Amniotic stem cell (primary cell): ENCODE data around the gene CPEB4.
A peak's percentile ranks its signal among the peaks of the same experiment; 100 is the strongest.

ENCODE experiments used
- DNase-seq: peaks from one replicate; lab custom pipeline; 2025; lab: John Stamatoyannopoulos, UW

Gene CPEB4

DNA sequence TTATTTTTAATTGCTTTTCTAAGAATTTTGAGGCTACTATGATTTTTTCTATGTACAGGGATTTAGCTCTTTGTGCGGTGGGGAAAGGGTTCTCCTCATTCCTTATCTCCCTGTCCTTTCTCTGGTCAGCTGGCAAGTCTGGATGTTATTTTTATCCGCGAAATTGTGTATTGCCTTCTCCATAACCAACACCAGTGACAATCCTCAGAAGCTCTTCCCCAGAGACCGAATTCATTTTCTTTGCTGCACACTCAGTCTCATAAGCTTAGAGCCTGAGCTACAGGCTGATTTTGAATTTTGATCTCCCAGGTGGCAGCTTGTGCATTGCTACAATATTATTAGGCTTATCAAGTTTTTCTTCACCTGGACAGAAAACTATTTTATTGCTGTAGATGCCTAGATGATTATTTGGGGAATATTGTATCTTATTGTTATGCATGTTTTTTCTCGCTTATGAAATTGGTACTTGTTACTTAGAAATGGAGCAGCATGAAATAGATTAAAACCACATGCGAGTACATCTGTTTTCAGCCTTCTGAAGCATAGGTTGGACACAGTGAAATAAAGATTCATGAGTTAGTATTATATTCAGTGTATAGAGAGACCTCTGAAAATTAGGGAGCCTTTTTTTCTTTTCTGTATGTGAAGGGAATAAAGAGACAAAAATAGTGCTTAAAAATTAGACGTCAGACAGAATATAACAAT is 27.3 kb downstream of the CPEB4 start:
- DNase-seq = no peak

GRCh38 chr5:173916233-173916632 is 28.1 kb downstream of the CPEB4 start:
- DNase-seq = no peak

GRCh38 chr5:173917788-173918786 is 29.9 kb downstream of the CPEB4 start:
- DNase-seq = peak; percentile 62

- DNase-seq = no peak
Observed at GRCh38 chr5:173919443-173919842, 31.3 kb downstream of the CPEB4 start.

DNA sequence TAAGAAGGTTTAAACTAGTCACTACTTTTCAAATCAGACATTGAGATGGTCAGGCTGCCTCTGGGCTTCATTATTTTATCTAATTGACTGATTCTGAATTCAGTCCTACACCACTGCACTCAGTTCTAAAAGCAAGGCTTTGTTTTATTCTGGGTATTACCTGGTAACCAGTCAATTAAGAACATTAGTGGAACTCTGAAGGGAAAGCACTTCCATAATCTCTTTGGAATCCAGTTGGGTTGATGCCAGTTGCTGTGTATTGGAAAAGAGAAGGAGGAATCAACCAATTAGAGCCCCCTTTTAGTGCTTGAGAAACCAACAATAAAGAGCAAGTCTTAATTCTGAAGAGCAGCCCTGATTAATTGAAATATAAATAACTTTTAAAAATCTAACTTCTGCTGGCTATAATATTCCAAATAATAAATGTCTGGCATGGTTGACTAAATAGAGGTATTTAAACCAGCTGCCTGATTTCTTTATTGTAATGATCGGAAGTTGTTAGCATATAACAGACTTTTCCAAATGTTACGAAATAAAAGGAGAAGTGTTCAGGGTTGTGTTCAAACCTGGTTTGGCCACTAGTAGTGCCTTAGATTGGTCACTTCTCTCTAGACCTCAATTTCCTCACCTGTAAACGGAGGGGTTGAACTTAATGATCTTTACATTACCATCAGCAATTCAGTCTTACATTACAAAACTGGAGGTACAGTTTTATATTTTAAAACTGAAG is 32.0 kb downstream of the CPEB4 start:
- DNase-seq = no peak

DNA sequence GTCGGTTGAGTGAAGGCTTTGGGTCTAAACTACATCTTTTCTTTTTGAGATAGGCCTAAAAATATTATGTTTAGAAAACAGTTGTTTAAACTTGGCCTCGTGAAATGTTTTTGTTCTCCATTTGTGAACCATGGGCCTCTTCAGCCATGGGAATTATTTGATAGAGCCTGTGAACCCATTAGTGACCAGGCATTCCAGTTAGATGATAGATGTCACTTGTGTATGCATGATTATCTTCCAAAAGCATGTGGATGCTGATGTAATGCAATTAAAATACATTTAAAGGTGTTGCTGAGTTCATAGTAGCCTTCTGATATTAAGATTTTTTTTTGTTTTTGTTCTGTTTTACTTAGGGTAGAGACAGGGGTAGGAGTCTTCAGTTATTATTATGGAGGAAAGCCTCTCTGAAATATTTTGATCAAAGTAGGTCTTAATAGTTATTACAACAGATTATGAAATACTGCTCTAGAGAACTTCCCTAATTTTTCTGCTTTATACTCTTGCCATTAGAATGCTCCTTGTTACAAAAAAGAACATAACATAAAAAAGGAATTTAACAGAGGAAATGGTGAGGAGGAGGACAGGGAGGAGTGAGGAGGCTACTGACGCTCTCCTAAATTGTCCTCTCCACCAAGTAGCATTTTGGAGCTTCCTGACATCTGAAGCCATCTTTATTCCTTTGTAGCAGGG is 32.9 kb downstream of the CPEB4 start:
- no peak for DNase-seq

DNA sequence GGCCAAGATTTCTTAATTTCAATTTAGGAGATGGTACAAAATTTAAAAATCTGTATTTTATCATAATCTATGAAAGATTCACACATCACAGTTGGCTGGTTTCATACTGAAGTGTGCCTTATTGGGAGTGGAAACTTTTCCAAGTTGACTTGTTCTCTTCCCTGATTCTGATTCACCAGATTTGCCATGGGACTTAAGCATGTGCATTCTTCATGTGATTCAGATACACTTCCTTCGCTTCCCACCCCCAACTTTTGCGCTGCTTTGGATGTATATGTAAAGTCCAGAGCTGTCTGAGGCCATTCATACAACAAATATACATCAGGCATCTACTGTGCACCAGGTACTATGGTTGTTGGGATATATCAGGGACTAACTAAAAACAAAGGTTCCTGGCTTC is 34.4 kb downstream of the CPEB4 start:
- no peak for DNase-seq

DNA sequence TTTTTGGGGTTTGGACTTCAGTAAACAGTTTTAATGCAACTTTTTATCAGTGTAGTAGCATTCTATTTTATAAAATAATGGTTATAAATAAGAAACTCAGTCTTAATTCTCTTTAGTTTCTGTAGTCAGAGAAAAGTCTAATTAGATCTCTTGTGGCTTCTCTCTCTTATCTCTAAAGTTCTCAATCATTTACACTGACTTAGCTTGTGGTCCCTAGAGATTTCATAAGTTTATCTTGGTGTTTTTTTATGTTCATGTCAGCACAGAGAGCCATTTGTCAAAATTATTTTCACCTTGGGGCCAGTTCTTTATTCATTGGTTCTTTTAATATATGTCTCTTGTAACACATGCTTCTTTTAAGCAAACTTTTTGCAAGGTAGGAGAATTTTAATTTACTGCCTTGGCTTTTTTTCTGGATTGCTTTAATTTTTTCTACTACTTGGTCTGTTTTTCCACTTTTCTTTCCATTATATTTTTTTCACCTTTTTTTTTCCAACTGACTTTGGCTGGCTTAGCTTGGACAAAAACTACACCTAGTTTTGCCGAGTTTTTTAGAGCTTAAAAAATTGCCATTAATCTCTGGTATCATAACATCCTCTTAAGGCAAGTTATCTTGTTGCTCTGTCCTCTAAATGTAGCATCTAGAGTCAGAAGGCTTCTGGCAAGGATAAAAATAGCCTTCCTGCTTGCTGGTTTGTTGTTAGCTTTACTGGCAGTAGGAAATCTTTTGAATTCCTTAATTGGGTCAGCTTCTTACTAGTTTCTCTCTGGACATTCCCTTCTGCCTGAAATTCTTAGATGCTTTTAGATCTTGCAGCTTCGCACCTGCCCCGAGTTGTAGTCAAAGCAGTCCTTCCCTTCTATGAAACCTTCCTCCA is 35.3 kb downstream of the CPEB4 start:
- no peak for DNase-seq

DNA sequence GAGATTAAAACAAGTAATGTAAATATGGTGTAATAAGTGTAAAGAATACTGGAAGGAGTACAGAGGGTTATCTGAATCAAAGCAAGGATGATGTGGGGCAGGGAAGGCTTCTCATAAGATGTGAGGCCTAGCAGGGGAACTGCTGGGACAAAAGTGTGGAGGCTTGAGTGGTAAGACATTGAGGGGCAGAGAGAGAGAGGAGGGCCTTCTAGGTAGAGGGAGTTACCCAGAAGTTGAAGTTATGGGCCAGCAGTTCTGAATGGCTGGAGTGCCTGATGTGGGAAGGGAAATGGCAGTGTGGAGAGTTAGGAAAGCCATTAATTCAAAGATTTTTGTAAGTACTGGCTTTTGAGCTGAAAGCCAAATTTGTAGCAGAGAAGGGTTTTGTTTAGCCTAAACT is 36.8 kb downstream of the CPEB4 start:
- no peak for DNase-seq

DNA sequence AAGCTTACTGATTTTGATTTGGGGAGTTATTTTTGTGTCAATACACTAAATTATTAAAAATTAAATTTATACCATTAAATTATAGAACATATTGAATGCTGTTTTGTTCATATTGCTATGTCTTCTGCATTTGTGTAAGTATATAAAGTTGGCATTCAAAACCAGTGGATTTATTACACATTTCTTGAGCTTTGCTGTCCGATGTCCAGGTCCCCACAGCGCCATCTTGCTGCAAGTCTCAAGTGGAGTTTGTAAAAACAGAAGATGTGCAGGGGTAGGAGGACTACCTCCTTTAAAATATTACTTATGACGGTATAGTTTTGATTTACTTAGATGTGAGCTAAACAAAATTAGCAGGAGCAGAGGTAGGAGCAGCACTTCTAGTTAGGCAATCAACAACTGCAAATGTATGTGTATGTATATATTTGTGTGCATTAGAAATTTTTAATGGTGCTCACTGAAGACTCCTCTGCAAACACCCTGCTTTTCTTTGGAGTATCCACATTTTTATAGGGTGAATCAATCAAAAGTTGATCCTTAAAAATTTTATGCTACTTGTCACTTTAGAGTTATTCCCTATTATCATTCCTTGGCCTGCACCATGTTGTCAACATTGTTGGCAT is 37.4 kb downstream of the CPEB4 start:
- no peak for DNase-seq

- peak; percentile 33 for DNase-seq
Observed at GRCh38 chr5:173926359-173926758, 38.2 kb downstream of the CPEB4 start.

GRCh38 chr5:173928871-173929574 is 40.9 kb downstream of the CPEB4 start:
- DNase-seq = no peak

DNA sequence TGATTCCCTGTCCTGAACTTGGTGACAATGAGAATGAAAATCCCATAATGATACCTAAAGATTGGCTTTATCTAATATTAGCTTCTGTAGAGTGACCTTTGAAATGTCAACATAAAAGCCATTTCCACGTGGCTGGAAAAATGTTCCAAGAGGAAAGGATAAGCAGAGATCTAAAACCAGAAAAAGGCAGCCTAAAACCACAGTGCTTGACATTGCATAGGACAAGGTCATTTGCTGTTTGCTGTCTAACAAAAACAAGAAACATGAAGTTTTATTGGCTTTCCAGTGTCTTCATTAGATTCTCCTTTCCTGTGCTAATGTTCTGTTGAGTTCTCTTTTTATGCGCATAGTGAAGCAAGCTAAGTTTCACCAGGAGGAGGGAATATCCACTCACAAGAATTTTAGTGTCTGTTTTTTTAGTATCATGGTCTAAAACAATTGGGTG is 44.6 kb downstream of the CPEB4 start:
- DNase-seq = no peak

DNA sequence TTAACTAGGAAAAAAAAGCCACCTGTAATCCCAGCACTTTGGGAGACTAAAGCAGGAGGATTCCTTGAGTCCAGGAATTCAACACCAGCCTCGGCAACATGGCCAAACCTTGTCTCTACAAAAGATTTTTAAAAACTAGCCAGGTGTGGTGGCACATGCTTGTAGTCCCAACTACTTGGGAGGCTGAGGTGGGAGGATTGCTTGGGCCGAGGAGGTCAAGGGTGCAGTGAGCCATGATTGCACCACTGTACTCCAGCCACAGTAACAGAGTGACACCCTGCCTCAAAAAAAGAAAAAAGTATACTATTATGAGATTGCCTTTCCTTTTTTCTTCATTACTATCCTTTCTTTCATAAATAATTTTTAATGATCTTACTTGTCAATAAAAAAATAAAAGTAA is 45.8 kb downstream of the CPEB4 start:
- DNase-seq = no peak

GRCh38 chr5:173935396-173935795 is 47.2 kb downstream of the CPEB4 start:
- DNase-seq = no peak

DNA sequence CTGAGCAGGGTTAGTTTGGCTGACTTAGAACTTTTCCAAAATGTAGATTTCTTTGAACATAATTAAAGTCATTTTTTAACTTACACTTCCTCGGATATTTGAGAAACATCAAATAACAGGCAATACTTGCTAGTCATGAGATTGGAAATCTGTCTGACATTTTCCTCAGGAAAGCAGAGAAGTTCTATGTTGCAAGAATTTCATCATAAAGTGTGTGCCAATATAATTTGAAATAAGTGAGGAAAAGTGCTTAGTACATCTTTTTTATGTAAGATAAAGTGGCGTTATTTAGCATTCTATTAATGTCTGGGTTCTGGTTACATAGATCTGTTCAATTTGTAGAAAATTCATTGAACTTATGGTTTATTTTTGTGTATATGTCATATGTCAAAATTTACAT is 52.1 kb downstream of the CPEB4 start:
- no peak for DNase-seq

GRCh38 chr5:173941102-173941501 is 53.0 kb downstream of the CPEB4 start:
- no peak for DNase-seq

DNA sequence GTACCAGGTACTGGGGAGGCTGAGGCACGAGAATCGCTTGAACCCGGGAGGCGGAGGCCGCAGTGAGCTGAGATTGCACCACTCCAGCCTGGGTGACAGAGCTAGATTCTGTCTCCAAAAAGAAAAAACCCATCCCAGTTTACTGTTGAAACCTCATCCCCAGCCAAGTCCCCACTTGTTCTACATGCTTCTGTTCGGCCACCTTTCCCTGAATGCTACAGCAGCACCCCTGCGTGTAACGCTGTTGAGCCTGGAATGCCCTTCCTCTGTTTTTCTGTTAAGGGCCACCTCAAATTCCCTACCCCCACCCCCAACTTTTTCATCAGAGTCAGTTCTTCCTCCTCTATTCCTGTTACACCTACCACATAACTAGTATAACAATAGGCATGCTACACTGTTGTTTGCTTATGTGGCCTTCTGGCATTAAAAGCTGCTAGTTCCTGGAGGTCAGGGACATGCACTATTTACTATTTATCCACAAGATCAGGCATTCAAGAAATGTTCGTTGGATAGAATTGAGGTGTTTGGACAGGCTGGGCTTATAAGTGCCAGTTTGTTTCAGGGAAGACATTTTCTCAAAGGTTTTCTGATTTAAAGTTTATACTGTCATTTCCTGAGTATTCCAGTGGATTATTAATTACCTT is 53.7 kb downstream of the CPEB4 start:
- no peak for DNase-seq

- no peak for DNase-seq
Observed at GRCh38 chr5:173944511-173944910, 56.4 kb downstream of the CPEB4 start.
